NCI-H510A treated with DMSO at 0.1 percent for 48 hours (cell line): ENCODE measurements around the gene GPR157.

Source experiments
- DNase-seq: peaks from one replicate; lab custom pipeline; 2025; lab: John Stamatoyannopoulos, UW

The GPR157 gene

GRCh38 chr1:9062021-9062471 lies 66.9 kb downstream of the GPR157 start:
- DNase-seq: no peak

- no peak for DNase-seq
These were observed 67.5 kb downstream of the GPR157 start for GRCh38 chr1:9061252-9061960.

DNA sequence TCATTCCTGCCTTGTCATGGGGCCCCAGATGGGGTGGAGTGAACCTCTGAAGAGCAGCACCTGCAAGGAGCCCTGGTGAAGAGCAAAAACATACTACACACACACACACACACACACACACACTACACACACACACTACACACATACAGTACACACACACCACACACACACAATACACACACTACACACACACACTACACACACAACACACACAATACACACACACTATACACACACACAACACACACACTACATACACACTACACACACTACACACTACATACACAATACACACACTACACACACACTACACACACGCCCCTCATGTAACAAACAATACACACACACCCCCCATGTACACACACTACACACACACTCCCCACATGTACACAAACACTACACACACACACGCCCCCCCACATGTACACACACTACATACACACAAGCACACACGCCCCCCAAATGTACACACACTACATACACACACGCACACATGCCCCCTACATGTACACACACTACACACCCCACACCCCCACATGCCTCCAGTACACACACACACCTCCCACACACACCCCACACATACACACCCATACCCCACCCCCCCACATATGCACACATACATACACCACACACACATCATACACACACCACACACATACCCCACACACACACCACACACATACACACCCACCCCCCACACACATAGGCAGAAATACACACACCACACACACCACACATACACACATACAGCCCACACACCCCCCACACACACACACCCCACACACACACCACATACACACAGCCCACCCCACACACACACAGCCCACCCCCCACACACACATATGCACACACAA lies 68.8 kb downstream of the GPR157 start:
- no peak for DNase-seq

DNA sequence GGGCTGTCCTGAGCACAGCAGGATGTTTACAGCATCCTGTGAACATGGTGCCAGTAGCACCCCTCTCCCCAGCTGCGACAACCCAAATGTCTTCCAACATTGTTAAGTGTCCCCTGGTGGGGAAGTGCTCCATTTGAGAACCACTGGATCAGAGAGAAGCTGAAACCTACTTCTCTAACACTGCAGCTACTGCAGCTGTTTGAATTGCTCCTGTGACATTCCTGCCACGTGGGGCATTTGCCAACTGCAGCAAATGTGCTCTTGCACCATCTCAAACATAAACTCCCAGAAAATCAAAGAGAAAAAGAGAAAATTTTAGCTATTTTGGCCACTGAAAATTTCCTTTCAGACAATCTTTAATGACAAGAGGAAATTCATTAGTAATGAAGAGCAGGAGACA lies 70.4 kb downstream of the GPR157 start:
- DNase-seq: no peak

GRCh38 chr1:9057851-9058250 lies 71.1 kb downstream of the GPR157 start:
- no peak for DNase-seq

DNA sequence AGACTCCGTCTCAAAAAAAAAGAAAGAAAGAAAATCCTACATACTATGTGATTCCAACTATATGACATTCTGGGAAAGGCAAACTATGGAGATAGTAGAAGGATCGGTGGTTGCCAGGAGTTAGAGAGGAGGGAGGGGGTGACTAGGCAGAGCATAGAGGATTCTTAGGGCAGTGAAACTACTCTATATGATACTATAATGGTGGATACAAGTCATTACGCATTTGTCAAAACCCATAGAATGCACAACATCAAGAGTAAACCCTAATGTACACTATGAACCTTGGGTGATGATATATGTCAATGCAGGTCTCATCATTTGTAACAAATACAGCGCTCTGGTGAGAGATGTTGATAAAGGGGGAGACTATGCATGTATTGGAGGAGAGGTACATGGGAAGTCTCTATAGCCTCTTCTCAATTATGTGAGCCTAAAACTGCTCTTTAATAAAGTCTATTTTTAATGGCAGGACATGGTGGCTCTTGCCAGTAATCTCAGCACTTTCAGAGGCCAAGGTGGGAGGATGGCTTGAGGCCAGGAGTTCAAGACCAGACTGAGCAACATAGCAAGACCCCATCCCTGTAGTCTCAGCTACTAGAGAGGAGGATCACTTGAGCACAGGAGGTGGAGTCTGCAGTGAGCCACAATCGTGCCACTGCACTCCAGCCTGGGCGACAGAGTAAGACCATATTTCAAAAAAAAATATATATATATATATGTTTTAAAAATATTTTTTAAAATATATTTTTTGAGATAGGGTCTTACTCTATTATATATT lies 76.4 kb downstream of the GPR157 start:
- DNase-seq: no peak

DNA sequence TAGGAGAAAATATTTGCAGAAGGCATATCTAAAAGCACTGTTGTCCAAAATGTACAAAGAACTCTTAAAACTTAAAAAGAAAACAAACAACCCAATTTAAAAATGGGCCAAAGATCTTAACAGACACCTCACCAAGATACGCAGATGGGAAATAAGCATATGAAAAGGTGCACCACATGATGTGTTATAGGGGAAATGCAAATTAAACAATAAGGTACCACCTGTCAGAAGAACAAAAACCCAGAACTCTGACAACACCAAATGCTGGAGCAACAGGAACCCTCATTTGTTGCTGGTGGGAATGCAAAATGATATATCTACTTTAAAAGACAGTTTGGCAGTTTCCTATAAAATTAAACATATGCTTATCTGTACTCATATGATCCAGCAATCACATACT lies 77.5 kb downstream of the GPR157 start:
- no peak for DNase-seq

DNA sequence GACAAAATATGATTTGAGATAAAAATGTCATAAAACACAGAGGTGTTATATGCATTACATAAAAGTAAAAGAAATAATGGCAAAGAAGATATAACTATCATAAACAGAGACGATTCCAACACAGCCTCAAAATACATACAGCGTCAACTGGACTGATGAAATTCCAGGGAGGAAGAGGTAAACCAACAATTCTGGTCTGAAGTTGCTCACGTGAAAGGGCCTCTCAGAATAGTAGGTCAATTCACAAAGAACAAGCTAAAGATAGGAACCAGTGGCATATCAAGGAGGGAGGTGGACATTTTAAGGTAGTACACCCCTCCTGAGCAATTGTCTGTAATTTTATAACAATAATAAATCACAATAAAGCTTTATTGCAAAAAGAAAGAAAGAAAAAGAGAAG lies 78.1 kb downstream of the GPR157 start:
- DNase-seq: no peak
